Spleen (tissue), 13 donors: ENCODE data around the gene DBX2. TPM values are rescaled to one million over a fixed set of nuclear protein-coding genes. Genes with fewer than 3 reads are reported as not detected.
"Not testable (repeated sequence)": the region's sequence is repeated elsewhere in the genome, so short reads cannot be mapped to it uniquely, and the experiment has no call there.

Source experiments
- DNase-seq: peaks from one replicate; pipeline ENCODE4 v3.0.0-alpha.2; 2020
- H3K27ac ChIP-seq, 8 donors: fragments of 200-600 bp; sonication (generic) in 7 of 8; 1 replicate in 4 of 8; 2 replicates in 4 of 8; pipeline versions ENCODE4 v1.5.0 to v1.8.0; 2016 to 2021; ENCODE audit warnings: inconsistent platforms in 4 of 8, mild to moderate bottlenecking in 4 of 8, moderate library complexity in 1 of 8
- H3K27me3 ChIP-seq, 7 donors: fragments of 200-600 bp; sonication (generic) in 6 of 7; replicated peaks in 1 of 7; 1 replicate in 4 of 7; 2 replicates in 3 of 7; pipeline versions ENCODE4 v1.5.0 to v1.8.0; 2016 to 2021; ENCODE audit warnings: inconsistent platforms in 3 of 7, mild to moderate bottlenecking in 1 of 7
- H3K36me3 ChIP-seq, 6 donors: fragments of 200-600 bp; sonication (generic) in 5 of 6; 1 replicate in 4 of 6; 2 replicates in 2 of 6; pipeline versions ENCODE4 v1.5.0 to v1.8.0; 2016 to 2021; ENCODE audit warnings: inconsistent platforms in 2 of 6
- H3K4me1 ChIP-seq, 6 donors: fragments of 200-600 bp; sonication (generic) in 5 of 6; 1 replicate in 3 of 6; 2 replicates in 3 of 6; pipeline versions ENCODE4 v1.5.0 to v1.8.0; 2016 to 2021; ENCODE audit warnings: inconsistent platforms in 3 of 6
- H3K4me3 ChIP-seq, 8 donors: fragments of 200-600 bp; sonication (generic) in 7 of 8; 1 replicate in 4 of 8; 2 replicates in 4 of 8; pipeline versions ENCODE4 v1.5.0 to v1.8.0; 2016 to 2021; ENCODE audit warnings: inconsistent platforms in 4 of 8, mild to moderate bottlenecking in 4 of 8, moderate library complexity in 2 of 8
- H3K9me3 ChIP-seq, 8 donors: fragments of 200-600 bp; sonication (generic) in 7 of 8; 1 replicate in 4 of 8; 2 replicates in 4 of 8; pipeline versions ENCODE4 v1.5.0 to v1.8.0; 2016 to 2021; ENCODE audit warnings: inconsistent platforms in 4 of 8
- CTCF ChIP-seq, 11 experiments: fragments of 200-600 bp in 7 of 11; fragments of 450-650 bp in 4 of 11; sonication (generic) in 4 of 11; IDR thresholded peaks in 8 of 11; conservative IDR thresholded peaks in 3 of 11; 1 replicate in 7 of 11; 2 replicates in 4 of 11; pipeline versions ENCODE4 v1.4.0 to v1.8.0; 2016 to 2021; ENCODE audit warnings: antibody characterized with exemption in 11 of 11, inconsistent platforms in 4 of 11, mild to moderate bottlenecking in 1 of 11
- POLR2A ChIP-seq, 3 donors: fragments of 450-650 bp; IDR thresholded peaks; one replicate each; pipeline ENCODE4 v1.5.1; 2017; ENCODE audit warnings: antibody characterized with exemption in 3 of 3, mild to moderate bottlenecking in 1 of 3
- POLR2AphosphoS5 ChIP-seq, 3 donors: sonication (generic); formaldehyde crosslinking; IDR thresholded peaks; one replicate each; pipeline ENCODE4 v1.5.1; 2017; ENCODE audit warnings: antibody characterized with exemption in 3 of 3
- WGBS, 5 donors: extraction: QIAGEN DNeasy Blood & Tissue Kit in 3 of 5; methylation state at CpG; one replicate each; pipeline versions ENCODE4 v1.1.5 to v1.1.7; 2013 to 2018; 5-methylcytosine and 5-hydroxymethylcytosine counted together
- intact Hi-C: fragments of 100-400 bp; cut with DNase I; formaldehyde crosslinking; loops from one replicate; pipeline ENCODE4 v1.15.0; 2023; ENCODE audit warnings: low total_unique reads
- long read RNA-seq, 2 donors: transcript quantifications; one replicate each; lab custom pipeline, GENCODE V29; 2026
- polyA plus RNA-seq, 3 donors: library from polyadenylated mRNA; stranded (reverse); fragments of 200-250 nt; gene quantifications; one replicate each; pipeline ENCODE4 v1.2.1, GENCODE V29; 2013
- total RNA-seq, 7 donors: library from RNA; depleted of rRNA in 3 of 7; stranded (reverse); fragments of >200 nt in 3 of 7; fragmentation: NEBNext Ultra II Directional in 4 of 7; extraction: Animal tissue kit (Norgen Biotek cat#: 25700) in 4 of 7; gene quantifications; one replicate each; pipeline versions ENCODE4 v1.1.0 to v1.2.1, GENCODE V29; 2016 to 2021
- donor health status: healthy with polysubstance abuse.
- donor health status: DM: no; HTN: no; CAD: no; lungs with moderate emphysema.
- donor health status: DM: no; HTN: no; CAD: no.
- donor health status: Bipolar disorder and iron deficiency.
- donor health status: healthy.
- donor health status: DM: no; HTN: no; CAD: no.
- donor health status: DM: yes; HTN: yes; CAD: no.

DBX2 gene
- total RNA-seq (not detected), polyA plus RNA-seq (not detected)
- long read RNA-seq, donor 1: 0 reads
- long read RNA-seq, donor 2: 0 reads

GRCh38 chr12:45050751-45051571 lies at the start of gene DBX2:
Gene DBX2, minus strand, starts transcription at chr12:45051099. Its CDS starts 172 bp downstream, at chr12:45050927.
- H3K27ac ChIP-seq: no peak within 1 kb of the TSS
- no peak for TF ChIP-seq POLR2AphosphoS5 (IDR thresholded peaks at IDR 0.05)
- no peak for TF ChIP-seq POLR2A (IDR thresholded peaks at IDR 0.05)
- TF ChIP-seq CTCF (IDR thresholded peaks at IDR 0.05 in 8 of 11, conservative IDR thresholded peaks at IDR 0.05 in 3 of 11): no peak
- H3K36me3 ChIP-seq: no peaks in the 10 kb centered on the region
- intact Hi-C loops: no loop called here
- no peaks in the 10 kb centered on the region for H3K9me3 ChIP-seq
- peaks cover 0 to 67% (median 23%) of the 10 kb centered on the region in 7 donors for H3K27me3 ChIP-seq
- peaks cover 0 to 15% (median 7%) of the 10 kb centered on the region in 6 donors for H3K4me1 ChIP-seq
- DNase-seq: no peak
- peak within 1 kb of the TSS in 4 of 8 donors; percentile 15 to 31 (median 18) for H3K4me3 ChIP-seq
- WGBS, 5 donors: 1 to 3% (median 2%) methylated on average over 29 to 77 of the region's 77 CpGs

- Histone ChIP-seq H3K36me3 (no peaks in the 10 kb centered on the region), H3K27ac (no peak overlapping the region), H3K27me3 (peaks cover 0 to 11% (median 0%) of the 10 kb centered on the region in 7 donors), H3K4me3 (no peak overlapping the region), H3K4me1 (no peaks in the 10 kb centered on the region), H3K9me3 (no peaks in the 10 kb centered on the region)
- WGBS, 5 donors: 71 to 88% (median 84%) methylated on average over 2 of the region's 2 CpGs
- no peak for TF ChIP-seq POLR2A (IDR thresholded peaks at IDR 0.05)
- no peak for DNase-seq
- intact Hi-C loops: no loop called here
These were observed 47.9 kb upstream of the DBX2 start for GRCh38 chr12:45098766-45099165.

GRCh38 chr12:45095417-45095816 lies 44.5 kb upstream of the DBX2 start:
- H3K9me3 ChIP-seq, H3K36me3 ChIP-seq, intact Hi-C loops, H3K4me3 ChIP-seq, H3K4me1 ChIP-seq, DNase-seq, H3K27ac ChIP-seq: not testable (repeated sequence)
- H3K27me3 ChIP-seq: peaks cover 0 to 11% (median 0%) of the 10 kb centered on the region in 7 donors
- WGBS, 5 donors: 78 to 91% (median 88%) methylated on average over 3 of the region's 3 CpGs

- Histone ChIP-seq H3K27me3 (peaks cover 0 to 11% (median 0%) of the 10 kb centered on the region in 7 donors), H3K27ac (no peak overlapping the region), H3K4me1 (no peaks in the 10 kb centered on the region), H3K36me3 (no peaks in the 10 kb centered on the region), H3K9me3 (no peaks in the 10 kb centered on the region), H3K4me3 (no peak overlapping the region)
- 40 to 52% (median 45%) methylated on average over 5 of the region's 5 CpGs for WGBS, 5 donors
- TF ChIP-seq CTCF (IDR thresholded peaks at IDR 0.05 in 8 of 11, conservative IDR thresholded peaks at IDR 0.05 in 3 of 11) (no peak), POLR2AphosphoS5 (IDR thresholded peaks at IDR 0.05) (no peak), POLR2A (IDR thresholded peaks at IDR 0.05) (no peak)
- intact Hi-C loops: no loop called here
- DNase-seq: no peak
These were observed 42.2 kb upstream of the DBX2 start for GRCh38 chr12:45093051-45093450.

GRCh38 chr12:45089411-45090075 lies 38.6 kb upstream of the DBX2 start:
- Histone ChIP-seq H3K9me3 (peaks cover 0 to 21% (median 13%) of the 10 kb centered on the region in 8 donors), H3K4me3 (no peak overlapping the region), H3K4me1 (no peaks in the 10 kb centered on the region), H3K27me3 (peaks cover 0 to 5% (median 0%) of the 10 kb centered on the region in 7 donors), H3K27ac (no peak overlapping the region), H3K36me3 (no peaks in the 10 kb centered on the region)
- WGBS, 5 donors: 49 to 62% (median 56%) methylated on average over 4 of the region's 4 CpGs
- intact Hi-C loops: no loop called here
- TF ChIP-seq POLR2AphosphoS5 (IDR thresholded peaks at IDR 0.05) (no peak), POLR2A (IDR thresholded peaks at IDR 0.05) (no peak), CTCF (IDR thresholded peaks at IDR 0.05 in 8 of 11, conservative IDR thresholded peaks at IDR 0.05 in 3 of 11) (no peak)
- DNase-seq: no peak
